NCI-H345 treated with DMSO at 0.1 percent for 48 hours (cell line): ENCODE results near the gene KCNH4.
"Not testable (repeated sequence)": the region's sequence is repeated elsewhere in the genome, so short reads cannot be mapped to it uniquely, and the experiment has no call there.

Experiments
- DNase-seq: peaks from one replicate; lab custom pipeline; 2025; ENCODE audit not compliant: unreplicated experiment; lab: John Stamatoyannopoulos, UW

KCNH4 gene

GRCh38 chr17:42180922-42181850 is at the start of gene KCNH4:
Gene KCNH4, minus strand, starts transcription at chr17:42181142. Its CDS starts 197 bp downstream, at chr17:42180945.
- DNase-seq: no peak

GRCh38 chr17:42230225-42230624 is 49.3 kb upstream of the KCNH4 start:
- no peak for DNase-seq

- DNase-seq: no peak
Measured at GRCh38 chr17:42227849-42228700, 47.1 kb upstream of the KCNH4 start.

GRCh38 chr17:42225646-42226045 is 44.7 kb upstream of the KCNH4 start:
- no peak for DNase-seq

- no peak for DNase-seq
Measured at GRCh38 chr17:42224651-42225050, 43.7 kb upstream of the KCNH4 start.

- no peak for DNase-seq
Measured at GRCh38 chr17:42221886-42222745, 41.2 kb upstream of the KCNH4 start.

- not testable (repeated sequence) for DNase-seq
Measured at GRCh38 chr17:42219280-42219679, 38.3 kb upstream of the KCNH4 start.

GRCh38 chr17:42214156-42214555 is 33.2 kb upstream of the KCNH4 start:
- DNase-seq: no peak

GRCh38 chr17:42212382-42212781 is 31.4 kb upstream of the KCNH4 start:
- no peak for DNase-seq

GRCh38 chr17:42211921-42212341 is 31.0 kb upstream of the KCNH4 start:
- not testable (repeated sequence) for DNase-seq

GRCh38 chr17:42210046-42210445 is 29.1 kb upstream of the KCNH4 start:
- DNase-seq: no peak

GRCh38 chr17:42206153-42206612 is 25.2 kb upstream of the KCNH4 start:
- not testable (repeated sequence) for DNase-seq

GRCh38 chr17:42203354-42203753 is 22.4 kb upstream of the KCNH4 start:
- no peak for DNase-seq

GRCh38 chr17:42202696-42203095 is 21.8 kb upstream of the KCNH4 start:
- DNase-seq: no peak

GRCh38 chr17:42202159-42202558 is 21.2 kb upstream of the KCNH4 start:
- DNase-seq: no peak

GRCh38 chr17:42201458-42201772 is 20.5 kb upstream of the KCNH4 start:
- no peak for DNase-seq

GRCh38 chr17:42200706-42201457 is 19.9 kb upstream of the KCNH4 start:
- DNase-seq: no peak

GRCh38 chr17:42199416-42200011 is 18.6 kb upstream of the KCNH4 start:
- DNase-seq: no peak

GRCh38 chr17:42198897-42199296 is 18.0 kb upstream of the KCNH4 start:
- no peak for DNase-seq
